TTC549 (cell line): ENCODE data around the gene CHAMP1.
"Not testable (repeated sequence)": the region's sequence is repeated elsewhere in the genome, so short reads cannot be mapped to it uniquely, and the experiment has no call there.

Source experiments
- FAIRE-seq: peaks from 2 replicates; lab custom pipeline; 2012; peaks lifted over from hg19 to GRCh38; lab: Jason Lieb, UNC

The CHAMP1 gene

DNA sequence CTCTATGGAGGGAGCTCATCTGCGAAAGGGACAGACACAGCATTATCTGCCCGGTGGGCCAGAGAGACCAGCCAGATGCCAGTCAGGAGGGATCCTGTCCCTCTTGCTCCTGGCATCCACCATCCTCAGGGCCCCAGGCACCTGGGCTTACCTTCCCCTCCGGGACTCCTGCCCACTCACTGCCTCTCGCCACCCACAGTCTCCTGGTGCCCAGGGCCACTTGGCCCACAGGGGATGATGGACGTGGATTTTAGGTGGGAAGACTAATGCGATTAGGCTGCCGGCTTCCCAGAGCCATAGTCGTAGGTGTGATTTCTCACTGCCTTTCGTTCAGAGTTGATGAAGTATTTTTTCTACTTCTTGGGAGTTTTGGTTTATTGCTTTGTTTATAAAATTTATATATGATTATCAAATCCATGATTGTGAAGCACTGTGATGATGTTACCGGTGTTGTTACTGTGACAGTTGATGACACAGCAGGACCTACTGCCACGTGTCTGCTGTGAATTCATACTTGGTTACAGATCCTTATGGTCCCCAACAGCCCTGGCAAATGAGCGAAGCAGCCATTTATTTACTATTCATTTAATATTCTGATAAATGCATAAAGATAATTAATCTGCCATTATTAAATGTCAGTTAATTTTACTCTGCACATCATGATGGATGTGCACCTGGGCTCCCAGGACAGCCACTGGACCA is 14.5 kb upstream of the CHAMP1 start:
- no peak for FAIRE-seq

DNA sequence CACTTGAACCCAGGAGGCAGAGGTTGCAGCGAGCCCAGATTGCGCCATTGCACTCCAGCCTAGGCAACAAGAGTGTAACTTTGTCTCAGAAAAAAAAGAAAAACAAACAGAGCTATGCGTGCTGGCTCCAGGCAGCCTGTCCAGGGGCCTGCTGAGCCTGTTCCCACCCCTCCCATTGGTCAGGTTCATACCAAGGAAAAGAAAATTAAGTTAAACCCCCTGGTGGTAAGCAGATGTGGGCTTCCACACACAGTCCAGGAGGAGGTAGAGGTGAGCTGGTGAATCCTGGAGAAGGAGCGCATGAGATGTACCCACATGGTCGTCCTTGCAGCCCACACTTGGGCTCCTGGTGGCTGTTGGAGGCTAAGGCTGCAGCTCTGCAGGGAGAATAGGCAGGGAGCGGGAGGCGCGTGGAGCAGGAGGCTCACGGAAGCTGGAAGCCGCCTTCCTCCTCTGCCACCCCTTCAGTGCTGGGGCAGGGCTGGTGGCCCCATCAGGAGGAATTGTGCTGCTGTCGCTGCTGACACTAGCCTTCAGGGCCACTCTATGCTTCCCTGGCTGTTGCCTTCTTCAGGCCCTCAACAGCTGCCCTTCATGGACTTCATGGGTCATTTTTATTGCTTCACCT is 10.5 kb upstream of the CHAMP1 start:
- no peak for FAIRE-seq

DNA sequence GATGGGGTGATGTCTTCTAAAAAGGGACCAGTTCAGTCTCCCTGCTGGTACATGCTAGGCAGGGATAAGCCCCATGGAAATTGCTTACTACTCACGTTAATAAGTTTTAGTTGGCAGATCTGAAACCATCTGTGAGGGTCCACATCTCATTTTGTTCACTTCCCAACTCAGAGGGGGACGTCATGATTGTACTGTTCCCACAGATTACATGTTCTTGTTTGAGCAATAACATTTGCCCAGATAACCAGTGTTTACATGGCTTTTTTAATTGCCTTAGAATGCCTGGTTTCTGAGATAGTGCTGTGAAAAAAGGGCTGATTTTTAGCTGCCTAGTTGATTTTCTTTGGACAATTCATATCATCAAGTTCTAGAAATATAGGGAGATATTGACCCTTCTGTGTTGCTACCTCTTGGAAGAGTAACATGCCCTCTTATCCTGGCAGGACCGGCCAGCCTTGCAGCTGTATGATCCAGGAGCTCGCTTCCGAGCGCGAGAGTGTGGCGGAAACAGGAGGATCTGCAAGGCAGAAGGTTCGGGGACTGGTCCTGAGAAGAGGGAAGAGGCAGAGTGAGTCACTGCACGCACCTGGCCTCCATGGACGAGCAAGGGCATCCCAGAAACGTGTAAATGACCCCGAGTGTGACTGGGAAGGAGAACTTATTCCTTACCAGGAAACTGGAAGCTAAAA is 9.8 kb upstream of the CHAMP1 start:
- no peak for FAIRE-seq

DNA sequence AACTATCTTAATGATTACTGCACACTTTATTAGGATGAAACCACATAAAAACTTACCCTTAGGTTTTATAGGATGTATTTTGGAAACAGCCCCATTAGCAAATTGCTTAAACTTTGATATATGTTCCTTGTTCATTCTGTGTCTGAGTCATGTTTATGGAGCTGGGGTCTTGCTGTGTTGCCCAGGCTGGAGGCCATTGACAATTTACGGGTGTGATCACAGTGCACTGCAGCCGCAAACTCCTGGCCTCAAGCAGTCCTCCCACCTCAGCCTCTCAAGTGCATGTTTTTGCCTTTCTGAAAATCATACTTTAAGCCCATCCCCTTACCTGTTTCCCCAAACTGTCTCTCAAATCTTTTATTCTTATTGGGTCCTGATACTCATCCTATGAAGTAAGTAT is 5.2 kb upstream of the CHAMP1 start:
- FAIRE-seq, result no peak

DNA sequence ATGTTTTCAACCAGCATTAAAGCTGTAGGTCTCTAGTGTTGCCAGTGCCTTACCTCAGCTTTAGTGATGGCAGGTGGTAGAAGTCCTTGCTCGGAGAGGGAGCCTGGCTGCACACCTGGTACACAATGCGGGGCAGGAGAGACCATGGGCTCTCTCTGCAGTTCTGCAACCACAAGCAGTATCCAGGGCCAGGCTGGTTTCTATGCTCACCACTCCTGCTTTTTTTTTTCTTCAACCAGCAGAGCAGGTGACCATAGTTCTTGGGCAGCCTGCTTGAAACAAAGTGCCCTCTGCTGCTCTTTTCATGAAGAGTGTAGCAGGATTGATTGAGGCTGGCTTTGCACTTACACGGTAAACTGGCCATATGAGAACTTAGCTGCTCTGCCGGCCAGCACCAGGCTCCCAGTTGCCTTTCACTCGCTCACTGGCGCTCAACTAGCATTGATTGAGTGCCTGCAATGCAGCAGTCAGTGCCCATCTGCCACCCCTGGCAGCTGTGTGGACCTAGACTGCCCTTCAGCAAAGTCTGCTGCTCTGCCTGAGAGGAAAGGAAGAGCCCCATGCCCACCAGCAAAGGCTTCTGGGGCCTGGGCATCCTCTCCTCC is 4.4 kb upstream of the CHAMP1 start:
- no peak for FAIRE-seq

DNA sequence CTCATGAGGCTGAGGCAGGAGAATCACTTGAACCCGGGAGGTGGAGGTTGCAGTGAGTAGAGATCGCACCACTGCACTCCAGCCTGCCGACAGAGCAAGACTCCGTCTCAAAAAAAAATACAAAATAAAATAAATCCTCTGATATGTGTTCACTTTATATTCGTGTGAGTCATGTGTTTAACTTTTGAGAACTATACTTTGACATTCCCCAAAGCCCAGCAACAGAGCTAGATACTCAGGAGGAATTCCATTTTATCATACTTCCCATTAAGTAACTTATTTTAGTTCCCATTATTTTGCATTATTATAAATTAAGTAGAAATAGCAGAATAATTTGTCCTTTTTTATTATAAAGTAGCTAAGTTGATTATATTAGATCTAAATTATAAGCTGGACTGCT is 3.3 kb upstream of the CHAMP1 start:
- peak; percentile 29 for FAIRE-seq

DNA sequence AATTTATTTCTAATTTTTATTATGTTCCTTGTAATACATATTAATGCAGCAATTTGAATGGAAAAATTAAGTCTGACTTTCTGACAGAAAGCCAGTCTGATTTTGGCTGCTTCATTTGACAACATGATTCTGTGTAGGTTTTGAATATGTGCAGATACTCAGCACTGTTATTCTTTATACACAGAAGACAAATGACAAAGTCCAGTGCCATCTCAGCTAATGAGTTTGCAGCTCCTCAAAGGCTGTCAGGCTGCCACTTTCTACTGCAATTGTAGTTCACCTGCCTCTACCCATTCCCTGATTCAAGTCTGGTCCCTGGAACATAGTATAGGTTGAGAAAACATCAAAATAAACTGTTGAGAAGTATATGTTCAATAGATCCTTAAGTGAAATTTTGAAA is 2.9 kb upstream of the CHAMP1 start:
- no peak for FAIRE-seq

DNA sequence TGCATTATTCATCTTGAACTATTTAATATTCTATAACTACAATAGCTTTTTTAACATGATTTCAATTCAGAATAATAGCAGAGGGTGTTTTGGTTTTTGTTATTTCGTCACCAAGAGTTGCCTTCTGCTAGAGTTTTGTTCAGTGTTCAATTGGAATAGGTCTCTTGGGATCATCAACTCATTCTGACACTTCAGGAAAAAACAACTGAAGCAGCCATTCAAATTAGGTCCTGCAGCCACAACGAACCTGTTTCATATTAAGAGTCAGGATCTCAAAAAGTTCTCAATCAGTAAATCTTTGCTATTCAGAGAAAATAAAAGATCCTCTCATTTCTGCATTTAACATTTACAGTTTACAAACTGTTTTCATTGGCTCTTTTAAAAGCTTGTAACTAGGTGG is 2.4 kb upstream of the CHAMP1 start:
- peak; percentile 57 for FAIRE-seq

DNA sequence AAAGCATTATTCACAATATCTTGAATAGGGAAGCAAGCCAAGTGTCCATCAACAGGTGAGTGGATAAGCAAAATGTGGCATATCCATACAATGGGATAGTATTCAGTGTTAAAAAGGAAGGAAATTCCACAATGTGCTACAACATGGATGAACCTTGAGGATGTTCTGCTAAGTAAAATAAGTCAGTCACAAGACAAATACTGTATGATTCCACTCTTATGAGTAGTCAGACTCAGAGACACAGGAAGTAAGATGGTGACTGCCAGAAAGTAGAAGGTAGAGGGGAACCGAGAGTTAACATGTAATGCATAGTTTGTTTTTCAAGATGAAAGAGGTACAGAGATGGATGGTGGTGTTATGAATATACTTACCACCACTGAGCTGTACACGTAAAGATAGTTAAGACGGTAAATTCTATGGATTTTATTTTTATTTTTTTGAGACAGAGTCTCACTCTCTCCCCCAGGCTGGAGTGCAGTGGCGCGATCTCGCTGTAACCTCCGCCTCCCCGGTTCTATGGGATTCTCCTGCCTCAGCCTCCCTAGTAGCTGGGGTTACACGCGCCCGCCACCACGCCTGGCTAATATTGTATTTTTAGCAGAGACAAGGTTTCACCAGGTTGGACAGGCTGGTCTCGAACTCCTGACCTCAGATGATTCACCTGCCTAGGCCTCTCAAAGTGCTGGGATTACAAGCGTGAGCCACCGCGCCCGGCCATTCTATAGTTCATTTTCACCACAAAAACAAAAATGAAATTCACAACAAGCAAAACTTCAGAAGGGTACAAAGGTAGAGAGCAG is 1.0 kb upstream of the CHAMP1 start:
- no peak for FAIRE-seq

DNA sequence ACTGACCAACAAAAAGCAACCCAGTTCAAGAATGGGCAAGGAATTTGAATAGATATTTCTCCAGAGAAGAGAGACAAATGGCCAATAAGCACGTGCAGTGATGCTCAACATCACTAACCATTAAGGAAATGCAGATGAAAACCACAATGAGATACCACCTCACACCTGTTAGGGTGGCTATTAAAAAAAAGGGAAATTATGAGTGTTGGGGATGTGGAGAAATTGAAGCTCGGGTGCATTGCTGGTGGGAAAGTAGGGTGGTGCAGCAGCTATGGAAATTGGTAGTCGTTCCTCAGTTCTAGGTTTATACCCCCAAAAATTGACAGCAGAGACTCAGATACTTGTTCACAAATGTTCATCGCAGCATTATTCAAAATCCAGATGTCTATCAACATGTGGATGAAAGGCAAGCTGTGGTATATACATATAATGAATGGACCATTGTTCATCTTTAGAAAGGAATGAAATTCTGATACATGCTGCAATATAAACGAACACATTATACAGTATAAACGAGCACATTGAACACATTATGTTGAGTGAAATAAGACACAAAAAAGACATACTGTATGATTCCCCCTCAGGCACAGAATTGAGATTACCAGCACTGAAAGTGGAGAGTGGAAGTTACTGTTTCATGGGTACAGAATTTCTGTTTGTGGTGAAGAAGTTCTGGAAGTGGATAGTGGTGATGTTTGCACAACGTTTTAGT is 927 bp downstream of the CHAMP1 start:
- no peak for FAIRE-seq

DNA sequence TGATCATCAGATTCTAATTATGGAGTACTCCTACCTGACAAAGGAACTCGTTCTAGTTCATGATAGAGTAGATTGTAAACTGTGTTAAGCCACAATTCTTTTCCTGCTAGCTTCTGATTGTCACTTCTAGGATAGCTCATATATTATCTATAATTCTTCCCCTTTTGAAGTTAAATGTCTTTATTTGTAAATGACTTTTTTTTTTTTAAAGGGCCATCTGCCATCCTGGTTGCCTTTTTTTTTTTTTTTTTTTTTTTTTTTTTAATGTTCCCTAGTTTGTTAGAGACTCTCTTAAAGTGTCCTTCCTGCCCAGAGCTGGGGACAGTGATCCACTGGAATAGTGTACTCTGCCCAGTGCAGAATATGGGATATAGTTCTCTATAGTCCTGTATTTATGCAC is 4.3 kb downstream of the CHAMP1 start:
- FAIRE-seq, result no peak

DNA sequence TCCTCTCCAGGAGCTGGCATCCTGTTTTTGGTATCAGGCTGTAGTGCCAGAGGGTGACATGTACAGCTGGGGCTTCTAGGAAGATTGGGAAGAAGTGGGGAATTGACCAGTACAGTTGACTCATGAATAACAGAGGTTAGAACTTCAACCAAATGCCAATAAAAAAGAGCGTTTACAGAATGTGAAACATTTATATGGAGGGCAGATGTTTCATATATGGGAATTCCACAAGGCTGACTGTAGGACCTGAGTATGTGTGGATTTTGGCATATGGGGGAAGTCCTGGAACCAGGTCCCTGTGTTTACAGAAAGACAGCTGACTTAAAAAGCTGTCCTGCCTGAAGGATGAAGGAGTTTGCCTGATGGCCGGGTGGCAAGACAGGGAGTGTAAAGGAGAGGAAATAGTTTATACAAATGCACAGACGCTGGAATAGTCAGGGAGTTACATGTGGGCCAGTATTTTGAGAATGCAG is 5.2 kb downstream of the CHAMP1 start:
- no peak for FAIRE-seq

DNA sequence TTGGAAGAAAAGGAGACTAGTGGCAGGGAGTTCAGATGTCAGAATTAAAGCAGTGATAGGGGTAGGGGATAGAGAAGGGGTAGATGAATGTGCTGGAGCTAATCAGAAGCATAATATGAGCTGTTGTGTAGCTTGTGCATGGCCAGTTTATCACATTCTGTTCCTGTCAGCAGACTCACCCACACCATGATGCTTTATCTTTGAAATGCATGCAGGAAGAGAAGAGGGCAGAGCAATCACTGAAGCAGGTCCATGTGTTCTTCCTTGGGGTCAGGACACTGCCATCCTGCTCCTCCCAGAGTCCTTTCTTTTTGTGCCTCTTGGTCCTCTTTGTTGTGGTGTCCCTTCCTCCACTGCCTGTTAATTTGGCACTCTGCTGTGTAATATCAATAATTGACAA is 5.8 kb downstream of the CHAMP1 start:
- no peak for FAIRE-seq

DNA sequence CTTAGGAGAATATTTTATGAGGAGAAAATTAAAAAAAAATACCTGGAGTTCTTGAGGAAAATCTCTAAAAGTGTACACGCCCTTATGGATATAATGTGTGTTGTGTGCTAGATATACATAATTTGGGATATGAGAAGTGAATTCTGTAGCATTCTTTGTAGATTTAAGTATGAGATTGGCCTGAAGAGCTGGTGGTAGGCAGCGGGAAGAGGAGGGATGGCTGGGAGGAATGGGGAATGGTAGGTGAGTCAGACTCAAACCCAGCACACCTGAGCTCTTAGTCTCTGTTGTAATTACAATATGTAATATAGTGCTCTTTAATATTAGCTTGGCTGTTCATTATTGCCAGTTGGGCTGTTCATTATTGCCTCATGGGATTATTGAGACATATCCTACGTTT is 7.0 kb downstream of the CHAMP1 start:
- FAIRE-seq, result no peak

DNA sequence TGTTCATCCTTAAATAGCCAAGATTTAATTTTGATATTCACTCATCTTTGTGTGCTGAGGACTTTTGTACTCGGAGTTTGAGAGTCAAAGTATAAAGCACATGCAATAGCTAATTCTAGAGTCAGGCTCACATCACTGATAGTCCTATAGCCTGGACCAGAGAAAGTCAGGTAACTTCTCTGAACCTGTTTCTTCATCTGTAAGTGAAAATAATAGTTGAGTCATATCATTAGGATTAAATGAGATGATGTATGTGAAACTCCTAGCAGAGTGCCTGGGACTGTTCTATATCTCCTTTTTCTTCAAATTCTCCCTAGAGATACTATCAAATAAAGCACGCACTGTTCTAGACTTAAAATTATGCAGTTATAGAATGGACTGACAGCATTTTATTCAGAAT is 9.0 kb downstream of the CHAMP1 start:
- FAIRE-seq, result no peak

DNA sequence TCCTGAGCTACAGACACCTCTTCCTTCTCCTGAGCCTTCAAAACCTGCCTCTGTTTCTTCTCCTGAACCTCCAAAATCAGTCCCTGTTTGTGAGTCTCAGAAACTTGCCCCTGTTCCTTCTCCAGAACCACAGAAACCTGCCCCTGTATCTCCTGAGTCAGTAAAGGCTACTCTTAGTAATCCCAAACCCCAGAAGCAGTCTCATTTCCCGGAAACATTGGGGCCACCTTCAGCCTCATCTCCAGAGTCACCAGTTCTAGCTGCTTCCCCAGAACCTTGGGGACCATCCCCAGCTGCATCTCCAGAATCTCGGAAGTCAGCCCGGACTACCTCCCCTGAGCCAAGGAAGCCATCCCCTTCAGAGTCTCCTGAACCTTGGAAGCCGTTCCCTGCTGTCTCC is 10.0 kb downstream of the CHAMP1 start:
- no peak for FAIRE-seq

DNA sequence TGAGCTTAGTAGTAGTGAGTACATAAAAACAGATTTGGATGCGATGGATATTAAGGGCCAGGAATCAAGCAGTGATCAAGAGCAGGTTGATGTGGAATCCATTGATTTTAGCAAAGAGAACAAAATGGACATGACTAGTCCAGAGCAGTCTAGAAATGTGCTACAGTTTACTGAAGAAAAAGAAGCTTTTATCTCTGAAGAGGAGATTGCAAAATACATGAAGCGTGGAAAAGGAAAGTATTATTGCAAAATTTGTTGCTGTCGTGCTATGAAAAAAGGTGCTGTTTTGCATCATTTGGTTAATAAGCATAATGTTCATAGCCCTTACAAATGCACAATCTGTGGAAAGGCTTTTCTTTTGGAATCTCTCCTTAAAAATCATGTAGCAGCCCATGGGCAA is 11.4 kb downstream of the CHAMP1 start:
- FAIRE-seq, result no peak

DNA sequence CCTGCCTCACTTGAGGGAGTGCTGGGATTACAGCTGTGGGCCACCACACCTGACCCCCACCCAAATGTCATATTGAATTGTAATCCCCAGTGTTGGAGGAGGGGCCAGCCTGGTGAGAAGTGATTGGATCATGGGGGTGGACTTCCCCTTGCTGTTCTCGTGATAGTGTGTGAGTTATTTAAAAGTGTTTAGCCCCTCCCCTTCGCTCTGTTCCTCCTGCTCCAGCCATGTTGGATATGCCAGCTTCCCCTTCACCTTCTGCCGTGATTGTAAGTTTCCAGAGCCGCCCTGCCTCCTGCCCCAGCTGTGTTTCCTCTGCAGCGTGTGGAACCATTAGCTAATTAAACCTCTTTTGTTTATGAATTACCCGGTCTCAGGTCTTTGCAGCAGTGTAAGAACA is 13.7 kb downstream of the CHAMP1 start:
- FAIRE-seq, result no peak

DNA sequence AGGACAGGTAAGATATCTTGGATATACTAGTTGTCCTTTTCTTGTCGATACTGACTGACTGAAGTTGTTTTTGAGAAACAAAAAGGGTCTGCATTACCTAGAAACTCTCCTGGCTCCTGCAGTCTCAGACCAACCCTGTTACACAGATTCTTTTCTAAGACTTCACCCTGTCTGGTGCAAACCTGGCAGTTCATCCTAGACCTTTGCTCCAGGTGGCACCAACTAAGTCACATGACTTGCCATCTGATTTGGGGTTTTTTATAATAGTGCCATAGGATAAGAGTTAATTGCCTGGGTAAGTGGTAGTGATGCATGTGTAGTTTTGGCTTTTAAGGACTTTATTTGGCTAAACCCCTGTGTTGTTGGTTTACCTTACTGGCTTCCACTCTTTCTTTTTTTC is 14.3 kb downstream of the CHAMP1 start:
- no peak for FAIRE-seq

DNA sequence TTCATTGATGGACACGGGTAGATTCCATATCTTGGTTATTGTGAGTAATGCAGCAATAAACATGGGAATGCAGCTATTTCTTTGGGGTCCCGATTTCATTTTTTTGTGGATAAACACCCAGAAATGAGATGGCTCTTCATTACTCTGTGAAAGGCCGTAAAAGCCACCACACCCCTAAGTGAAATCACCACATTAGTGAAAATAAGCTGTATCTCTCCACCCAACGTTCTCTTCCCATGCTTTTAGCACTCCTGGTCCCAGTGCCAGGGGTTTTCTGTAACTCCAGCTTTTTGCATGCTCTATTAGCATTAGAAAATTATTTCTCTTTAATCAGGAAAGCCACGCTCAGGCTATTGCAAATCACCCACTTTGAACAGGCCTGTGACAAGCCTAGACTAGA is 15.8 kb downstream of the CHAMP1 start:
- FAIRE-seq, result no peak

DNA sequence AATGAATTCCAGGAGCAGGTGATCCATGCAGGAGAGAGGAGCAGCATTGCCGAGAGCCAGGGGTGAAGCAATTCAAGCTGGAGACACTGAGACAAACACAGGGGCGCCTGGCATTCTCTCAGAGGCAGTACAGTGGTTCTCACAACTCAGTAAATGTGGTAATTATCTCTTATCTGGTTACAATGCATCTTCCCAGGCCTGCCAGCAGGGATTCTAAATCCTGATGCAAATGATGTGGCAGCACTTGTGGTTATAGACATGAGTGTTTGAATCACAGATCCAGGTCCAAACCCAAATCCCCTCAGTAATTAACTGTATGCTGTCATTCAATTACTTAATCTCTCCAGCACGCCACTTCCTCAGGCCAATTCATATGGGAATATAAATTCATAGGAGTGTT is 19.6 kb downstream of the CHAMP1 start:
- not testable (repeated sequence) for FAIRE-seq
